ENCODE results near the gene B4GALT3. TPM values are rescaled to one million over a fixed set of nuclear protein-coding genes. Genes with fewer than 3 reads are reported as not detected.

The B4GALT3 gene
- total RNA-seq, 4 donors from 2014 or later: 26.9 to 36.6 (median 30.0) TPM

DNA sequence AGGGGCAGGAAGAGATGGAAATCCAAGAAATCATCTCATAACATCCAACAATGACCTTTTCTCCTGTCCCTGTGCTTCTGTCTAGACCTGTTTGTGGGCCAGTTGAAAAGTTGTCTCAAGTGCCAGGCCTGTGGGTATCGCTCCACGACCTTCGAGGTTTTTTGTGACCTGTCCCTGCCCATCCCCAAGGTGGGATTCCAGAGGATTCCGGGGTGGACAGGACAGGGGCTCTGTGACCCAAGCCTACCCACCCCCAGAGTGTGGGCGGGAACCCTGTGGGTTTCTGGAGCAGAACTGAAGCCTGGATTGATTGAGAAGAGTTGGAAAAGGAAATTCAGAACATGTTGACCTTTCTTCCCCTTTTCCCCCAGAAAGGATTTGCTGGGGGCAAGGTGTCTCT, 13.5 kb downstream of the B4GALT3 start:
- peak; percentile 55 to 77 for DNase-seq (ENCODE audit: low spot score in 2 of 2)
- 87% methylated on average over 5 of the region's 5 CpGs for WGBS
- Histone ChIP-seq H3K4me1 (peaks cover 51% of the 10 kb centered on the region), H3K9me3 (no peaks in the 10 kb centered on the region), H3K36me3 (peaks cover 42% of the 10 kb centered on the region), H3K4me3 (no peak overlapping the region), H3K27ac (no peak overlapping the region), H3K27me3 (no peaks in the 10 kb centered on the region)
- TF ChIP-seq EP300 (IDR thresholded peaks at IDR 0.05) (no peak), CTCF (IDR thresholded peaks at IDR 0.05) (no peak), POLR2AphosphoS5 (IDR thresholded peaks at IDR 0.05) (no peak), POLR2A (IDR thresholded peaks at IDR 0.05) (no peak)

- 84% methylated on average over 10 of the region's 10 CpGs for WGBS
- Histone ChIP-seq H3K27ac (no peak overlapping the region), H3K9me3 (no peaks in the 10 kb centered on the region), H3K4me1 (peaks cover 53% of the 10 kb centered on the region), H3K36me3 (peaks cover 41% of the 10 kb centered on the region), H3K4me3 (no peak overlapping the region), H3K27me3 (no peaks in the 10 kb centered on the region)
- TF ChIP-seq EP300 (IDR thresholded peaks at IDR 0.05) (no peak), POLR2AphosphoS5 (IDR thresholded peaks at IDR 0.05) (no peak), POLR2A (IDR thresholded peaks at IDR 0.05) (no peak), CTCF (IDR thresholded peaks at IDR 0.05) (no peak)
- peak in 1 of 2 donors; percentile 73 for DNase-seq (ENCODE audit: low spot score in 2 of 2)
These were observed 14.5 kb downstream of the B4GALT3 start for GRCh38 chr1:161162806-161163205.

DNA sequence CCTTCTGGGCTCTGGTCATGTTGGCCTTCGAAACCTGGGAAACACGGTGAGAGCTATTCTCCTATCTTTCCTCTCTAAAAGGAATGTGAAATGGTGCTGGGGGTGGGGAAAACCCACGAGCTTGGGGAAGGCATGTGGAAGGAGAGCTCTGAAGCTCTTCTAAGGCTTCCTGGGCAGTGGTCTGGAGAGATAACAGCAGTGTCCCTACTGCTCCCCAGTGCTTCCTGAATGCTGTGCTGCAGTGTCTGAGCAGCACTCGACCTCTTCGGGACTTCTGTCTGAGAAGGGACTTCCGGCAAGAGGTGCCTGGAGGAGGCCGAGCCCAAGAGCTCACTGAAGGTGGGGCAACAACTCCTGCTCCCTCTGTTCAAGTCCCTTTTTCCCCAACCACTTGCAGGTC, 15.3 kb downstream of the B4GALT3 start:
- H3K27me3 ChIP-seq: no peaks in the 10 kb centered on the region
- H3K27ac ChIP-seq: no peak overlapping the region
- peak; percentile 34 to 48 for DNase-seq (ENCODE audit: low spot score in 2 of 2)
- no peak overlapping the region for H3K4me3 ChIP-seq
- H3K4me1 ChIP-seq: peaks cover 45% of the 10 kb centered on the region
- WGBS: 67% methylated on average over 7 of the region's 7 CpGs
- no peaks in the 10 kb centered on the region for H3K9me3 ChIP-seq
- H3K36me3 ChIP-seq: peaks cover 41% of the 10 kb centered on the region
- no peak for TF ChIP-seq EP300 (IDR thresholded peaks at IDR 0.05)
- TF ChIP-seq POLR2AphosphoS5 (IDR thresholded peaks at IDR 0.05): no peak
- no peak for TF ChIP-seq CTCF (IDR thresholded peaks at IDR 0.05)
- TF ChIP-seq POLR2A (IDR thresholded peaks at IDR 0.05): no peak

- peak in 1 of 2 donors; percentile 28 for DNase-seq (ENCODE audit: low spot score in 2 of 2)
- H3K9me3 ChIP-seq: no peaks in the 10 kb centered on the region
- no peak for TF ChIP-seq EP300 (IDR thresholded peaks at IDR 0.05)
- no peak for TF ChIP-seq POLR2A (IDR thresholded peaks at IDR 0.05)
- no peak for TF ChIP-seq CTCF (IDR thresholded peaks at IDR 0.05)
- no peak for TF ChIP-seq POLR2AphosphoS5 (IDR thresholded peaks at IDR 0.05)
- H3K4me1 ChIP-seq: peaks cover 41% of the 10 kb centered on the region
- 87% methylated on average over 5 of the region's 5 CpGs for WGBS
- H3K4me3 ChIP-seq: no peak overlapping the region
- H3K27me3 ChIP-seq: no peaks in the 10 kb centered on the region
- no peak overlapping the region for H3K27ac ChIP-seq
- H3K36me3 ChIP-seq: peaks cover 41% of the 10 kb centered on the region
These were observed 15.7 kb downstream of the B4GALT3 start for GRCh38 chr1:161161652-161162051.

DNA sequence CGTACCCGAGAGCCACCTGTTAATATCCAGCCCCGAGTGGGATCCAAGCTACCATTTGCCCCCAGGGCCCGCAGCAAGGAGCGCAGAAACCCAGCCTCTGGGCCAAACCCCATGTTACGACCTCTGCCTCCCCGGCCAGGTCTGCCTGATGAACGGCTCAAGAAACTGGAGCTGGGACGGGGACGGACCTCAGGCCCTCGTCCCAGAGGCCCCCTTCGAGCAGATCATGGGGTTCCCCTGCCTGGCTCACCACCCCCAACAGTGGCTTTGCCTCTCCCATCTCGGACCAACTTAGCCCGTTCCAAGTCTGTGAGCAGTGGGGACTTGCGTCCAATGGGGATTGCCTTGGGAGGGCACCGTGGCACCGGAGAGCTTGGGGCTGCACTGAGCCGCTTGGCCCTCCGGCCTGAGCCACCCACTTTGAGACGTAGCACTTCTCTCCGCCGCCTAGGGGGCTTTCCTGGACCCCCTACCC, 16.6 kb downstream of the B4GALT3 start:
- peaks cover 36% of the 10 kb centered on the region for H3K4me1 ChIP-seq
- DNase-seq (ENCODE audit: low spot score in 2 of 2): peak in 1 of 2 donors; percentile 38
- no peaks in the 10 kb centered on the region for H3K27me3 ChIP-seq
- 88% methylated on average over 16 of the region's 22 CpGs for WGBS
- H3K4me3 ChIP-seq: peak overlapping the region; percentile 78
- TF ChIP-seq EP300 (IDR thresholded peaks at IDR 0.05): no peak
- no peak for TF ChIP-seq POLR2A (IDR thresholded peaks at IDR 0.05)
- no peak for TF ChIP-seq POLR2AphosphoS5 (IDR thresholded peaks at IDR 0.05)
- no peak for TF ChIP-seq CTCF (IDR thresholded peaks at IDR 0.05)
- no peaks in the 10 kb centered on the region for H3K9me3 ChIP-seq
- H3K27ac ChIP-seq: no peak overlapping the region
- peaks cover 41% of the 10 kb centered on the region for H3K36me3 ChIP-seq
